Lower lobe of right lung (tissue), 2 donors: ENCODE results near the gene IL21R. TPM values are rescaled to one million over a fixed set of nuclear protein-coding genes. Genes with fewer than 3 reads are reported as not detected.
A peak's percentile ranks its signal among the peaks of the same experiment; 100 is the strongest.
"Not testable (repeated sequence)": the region's sequence is repeated elsewhere in the genome, so short reads cannot be mapped to it uniquely, and the experiment has no call there.

Source experiments
- ATAC-seq, 2 donors: fragments of 200-7000 bp; cut with Tn5 transposase; one replicate each; pipeline ENCODE4 v1.9.1; 2020 to 2022; ENCODE audit warnings: mild to moderate bottlenecking in 2 of 2, moderate library complexity in 2 of 2
- DNase-seq: peaks from one replicate; pipeline ENCODE4 v3.0.0-alpha.2; 2020
- H3K27ac ChIP-seq: fragments of 200-600 bp; one replicate; pipeline ENCODE4 v1.8.0; 2022
- H3K27me3 ChIP-seq: fragments of 200-600 bp; one replicate; pipeline ENCODE4 v1.8.0; 2022; ENCODE audit warnings: low read depth
- H3K36me3 ChIP-seq: fragments of 200-600 bp; one replicate; pipeline ENCODE4 v1.8.0; 2022; ENCODE audit warnings: mild to moderate bottlenecking
- H3K4me1 ChIP-seq: fragments of 200-600 bp; one replicate; pipeline ENCODE4 v1.8.0; 2022
- H3K4me3 ChIP-seq: fragments of 200-600 bp; one replicate; pipeline ENCODE4 v1.8.0; 2022; ENCODE audit warnings: mild to moderate bottlenecking
- H3K9me3 ChIP-seq: fragments of 200-600 bp; one replicate; pipeline ENCODE4 v1.8.0; 2022
- intact Hi-C: fragments of 100-400 bp; cut with DNase I; formaldehyde crosslinking; loops from one replicate; pipeline ENCODE4 v1.11.0; 2022
- total RNA-seq: library from RNA; stranded (reverse); fragmentation: NEBNext Ultra II Directional; extraction: Animal tissue kit (Norgen Biotek cat#: 25700); gene quantifications from one replicate; pipeline ENCODE4 v1.2.1, GENCODE V29; 2021
- TF ChIP-seq, protein P1 (sequence below): fragments of 200-600 bp; IDR thresholded peaks from one replicate; pipeline ENCODE4 v1.8.0; 2022; ENCODE audit warnings: antibody characterized with exemption, mild to moderate bottlenecking
- donor health status: DM: no; HTN: yes; CAD: no; lungs with severe emphysema.

Gene IL21R
- total RNA-seq, 1 donor from 2014 or later, result 6.0 TPM

DNA sequence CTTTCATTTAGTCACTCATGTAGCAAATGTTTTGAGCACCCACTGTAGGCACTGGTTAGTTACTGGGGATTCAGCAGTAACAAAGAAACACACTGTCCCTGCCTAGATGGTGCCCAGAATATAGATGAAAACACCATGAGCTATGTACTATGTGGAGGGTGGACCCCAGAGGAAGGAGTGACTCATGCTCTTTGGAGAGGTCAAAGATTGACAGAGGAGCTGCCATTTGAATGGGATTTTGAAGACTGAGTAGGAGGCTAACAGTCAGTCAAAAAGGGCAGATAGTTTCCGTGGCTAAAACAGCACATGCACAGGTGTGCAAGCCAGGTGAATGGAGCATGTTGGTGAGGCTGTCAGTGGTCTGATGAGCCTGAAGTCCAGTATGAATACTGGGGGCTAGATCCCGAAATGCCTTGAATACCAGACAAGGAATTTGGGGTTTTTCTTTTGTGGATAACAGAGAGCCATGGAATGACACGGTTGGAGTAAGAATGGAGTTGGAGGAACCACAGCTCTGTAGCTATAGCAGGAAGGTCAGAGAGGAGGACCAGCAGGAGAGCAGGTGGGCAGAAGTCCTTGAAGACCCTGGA lies 6.1 kb downstream of the IL21R start:
- TF ChIP-seq, protein P1, sequence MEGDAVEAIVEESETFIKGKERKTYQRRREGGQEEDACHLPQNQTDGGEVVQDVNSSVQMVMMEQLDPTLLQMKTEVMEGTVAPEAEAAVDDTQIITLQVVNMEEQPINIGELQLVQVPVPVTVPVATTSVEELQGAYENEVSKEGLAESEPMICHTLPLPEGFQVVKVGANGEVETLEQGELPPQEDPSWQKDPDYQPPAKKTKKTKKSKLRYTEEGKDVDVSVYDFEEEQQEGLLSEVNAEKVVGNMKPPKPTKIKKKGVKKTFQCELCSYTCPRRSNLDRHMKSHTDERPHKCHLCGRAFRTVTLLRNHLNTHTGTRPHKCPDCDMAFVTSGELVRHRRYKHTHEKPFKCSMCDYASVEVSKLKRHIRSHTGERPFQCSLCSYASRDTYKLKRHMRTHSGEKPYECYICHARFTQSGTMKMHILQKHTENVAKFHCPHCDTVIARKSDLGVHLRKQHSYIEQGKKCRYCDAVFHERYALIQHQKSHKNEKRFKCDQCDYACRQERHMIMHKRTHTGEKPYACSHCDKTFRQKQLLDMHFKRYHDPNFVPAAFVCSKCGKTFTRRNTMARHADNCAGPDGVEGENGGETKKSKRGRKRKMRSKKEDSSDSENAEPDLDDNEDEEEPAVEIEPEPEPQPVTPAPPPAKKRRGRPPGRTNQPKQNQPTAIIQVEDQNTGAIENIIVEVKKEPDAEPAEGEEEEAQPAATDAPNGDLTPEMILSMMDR, result no peak
- intact Hi-C loops, result no loop called here
- Histone ChIP-seq H3K4me1 (peaks cover 18% of the 10 kb centered on the region), H3K27me3 (no peaks in the 10 kb centered on the region), H3K27ac (no peak overlapping the region), H3K9me3 (no peaks in the 10 kb centered on the region), H3K4me3 (no peak overlapping the region), H3K36me3 (no peaks in the 10 kb centered on the region)
- ATAC-seq, result peak; percentile 36 to 38
- DNase-seq, result no peak

DNA sequence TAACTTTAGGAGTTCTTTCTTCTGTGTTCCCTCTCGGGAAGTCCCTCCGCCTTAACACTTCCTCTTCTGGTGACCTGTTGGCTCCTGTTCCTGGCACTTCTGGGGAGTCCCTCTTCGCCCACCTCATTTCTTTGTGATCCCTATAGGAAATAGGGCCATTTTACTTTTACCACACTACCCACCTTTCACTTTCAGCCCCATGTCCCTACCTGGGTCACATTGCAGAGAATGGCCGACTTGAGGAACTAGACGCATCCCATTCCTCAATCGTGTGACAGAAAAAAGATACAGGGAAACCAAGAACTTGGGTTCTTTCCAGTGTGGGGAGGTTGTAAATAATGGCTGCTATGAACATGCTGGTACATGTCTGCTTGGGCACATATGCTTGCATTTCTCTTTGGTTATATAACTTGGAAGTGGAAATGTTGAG lies 6.6 kb downstream of the IL21R start:
- DNase-seq, result no peak
- Histone ChIP-seq H3K4me1 (peaks cover 14% of the 10 kb centered on the region), H3K36me3 (no peaks in the 10 kb centered on the region), H3K9me3 (no peaks in the 10 kb centered on the region), H3K27ac (no peak overlapping the region), H3K4me3 (no peak overlapping the region), H3K27me3 (no peaks in the 10 kb centered on the region)
- intact Hi-C loops, result no loop called here
- TF ChIP-seq, protein P1, result no peak
- no peak for ATAC-seq

DNA sequence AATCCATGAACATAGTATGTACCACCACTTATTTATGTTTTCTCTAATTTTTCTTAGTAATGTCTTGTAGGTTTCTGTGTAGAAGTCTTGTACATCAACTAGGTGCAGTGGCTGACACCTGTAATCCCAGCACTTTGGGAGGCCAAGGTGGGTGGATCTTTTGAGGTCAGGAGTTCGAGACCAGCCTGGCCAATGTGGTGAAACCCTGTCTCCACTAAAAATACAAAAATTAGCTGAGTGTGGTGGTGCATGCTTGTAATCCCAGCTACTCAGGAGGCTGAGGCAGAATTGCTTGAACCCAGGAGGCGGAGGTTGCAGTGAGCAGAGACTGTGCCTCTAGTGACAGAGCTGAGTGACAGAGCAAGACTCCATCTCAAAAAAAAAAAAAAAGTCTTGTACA lies 8.0 kb downstream of the IL21R start:
- H3K36me3 ChIP-seq, H3K4me3 ChIP-seq, H3K27me3 ChIP-seq, H3K9me3 ChIP-seq, H3K27ac ChIP-seq, intact Hi-C loops, DNase-seq, ATAC-seq: not testable (repeated sequence)
- H3K4me1 ChIP-seq, result peaks cover 12% of the 10 kb centered on the region

DNA sequence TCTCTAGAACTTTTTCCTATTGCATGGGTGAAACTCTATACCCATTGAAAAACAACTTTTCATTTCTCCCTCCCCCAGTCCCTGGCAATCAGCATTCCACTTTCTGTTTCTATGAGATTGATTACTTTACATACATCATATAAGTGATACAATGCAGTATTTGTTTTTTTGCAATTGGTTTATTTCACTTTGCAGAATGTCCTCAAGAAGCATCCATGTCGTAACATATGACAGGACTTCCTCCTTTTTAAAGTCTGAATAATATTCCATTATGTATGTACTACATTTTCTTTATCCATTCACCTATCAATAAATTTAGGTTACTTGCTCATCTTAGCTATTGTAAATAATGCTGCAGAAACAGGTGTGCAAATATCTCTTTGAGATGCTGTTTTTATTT lies 8.8 kb downstream of the IL21R start:
- DNase-seq, result no peak
- TF ChIP-seq, protein P1, result no peak
- Histone ChIP-seq H3K36me3 (no peaks in the 10 kb centered on the region), H3K9me3 (no peaks in the 10 kb centered on the region), H3K4me3 (no peak overlapping the region), H3K27me3 (no peaks in the 10 kb centered on the region), H3K27ac (no peak overlapping the region), H3K4me1 (peaks cover 7% of the 10 kb centered on the region)
- intact Hi-C loops, result no loop called here
- ATAC-seq, result no peak

DNA sequence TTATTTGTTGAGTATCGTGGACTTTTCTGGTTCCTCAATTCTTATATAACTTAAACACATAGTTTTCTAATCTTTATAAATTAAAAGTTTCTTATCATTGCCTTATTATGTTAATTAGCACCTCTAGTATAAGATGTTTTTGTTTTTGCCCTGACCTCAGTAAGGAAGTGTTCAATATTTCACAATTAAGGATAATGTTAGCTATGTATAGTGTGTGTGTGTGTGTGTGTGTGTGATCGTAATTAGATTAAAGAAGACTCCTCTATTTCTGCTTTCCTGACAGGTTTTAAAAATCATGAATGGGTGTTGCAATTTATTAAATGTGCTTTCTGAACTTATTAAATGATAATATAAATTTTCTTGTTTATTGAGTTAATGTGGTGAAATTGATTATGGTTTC lies 12.0 kb downstream of the IL21R start:
- DNase-seq (no peak), ATAC-seq (no peak)
- TF ChIP-seq, protein P1, result no peak
- Histone ChIP-seq H3K27ac (no peak overlapping the region), H3K4me1 (peaks cover 4% of the 10 kb centered on the region), H3K36me3 (no peaks in the 10 kb centered on the region), H3K4me3 (no peak overlapping the region), H3K27me3 (no peaks in the 10 kb centered on the region), H3K9me3 (no peaks in the 10 kb centered on the region)
- intact Hi-C loops, result no loop called here

DNA sequence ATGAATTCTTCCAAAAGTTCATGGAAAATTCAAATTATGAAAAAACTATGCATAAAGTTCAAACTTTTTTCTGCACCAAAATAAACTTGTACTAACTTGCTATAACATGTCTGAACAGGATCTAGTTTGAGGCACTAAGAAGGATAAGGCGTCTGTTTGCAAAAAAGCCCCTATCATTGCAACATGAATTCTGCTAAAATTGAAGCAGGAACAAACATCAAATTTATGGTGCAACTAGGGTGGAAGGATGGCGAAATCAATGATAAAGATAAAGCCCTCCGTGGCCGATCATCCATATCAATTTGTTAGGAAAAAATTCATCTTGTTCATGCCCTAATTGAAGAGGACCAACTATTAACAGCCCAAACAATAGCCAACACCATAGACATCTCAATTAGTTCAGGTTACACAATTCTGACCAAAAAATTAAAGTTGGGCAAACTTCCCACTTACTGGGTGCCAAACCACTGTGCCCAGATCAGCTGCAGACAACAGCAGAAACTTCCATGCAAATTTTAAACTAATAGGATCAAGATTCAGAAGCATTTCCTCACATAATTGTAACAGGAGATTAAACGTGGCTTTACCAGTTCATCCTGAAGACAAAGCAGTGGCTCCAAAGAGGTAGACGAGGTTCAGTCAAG lies 12.9 kb downstream of the IL21R start:
- no peak for ATAC-seq
- no peak for DNase-seq
- peaks cover 4% of the 10 kb centered on the region for H3K4me1 ChIP-seq
- H3K27me3 ChIP-seq, result no peaks in the 10 kb centered on the region
- TF ChIP-seq, protein P1, result no peak
- H3K4me3 ChIP-seq, result no peak overlapping the region
- no peaks in the 10 kb centered on the region for H3K9me3 ChIP-seq
- H3K27ac ChIP-seq, result no peak overlapping the region
- intact Hi-C loops, result no loop called here
- no peaks in the 10 kb centered on the region for H3K36me3 ChIP-seq
